Measurements from ENCODE around the gene MAPK12. TPM values are rescaled to one million over a fixed set of nuclear protein-coding genes. Genes with fewer than 3 reads are reported as not detected.

Gene MAPK12
- total and polyA plus RNA-seq, 2 of the 8 experiments (the other 6 are each of a cell fraction or from before 2014, with no cell fraction given): 17.3 to 20.3 TPM

DNA sequence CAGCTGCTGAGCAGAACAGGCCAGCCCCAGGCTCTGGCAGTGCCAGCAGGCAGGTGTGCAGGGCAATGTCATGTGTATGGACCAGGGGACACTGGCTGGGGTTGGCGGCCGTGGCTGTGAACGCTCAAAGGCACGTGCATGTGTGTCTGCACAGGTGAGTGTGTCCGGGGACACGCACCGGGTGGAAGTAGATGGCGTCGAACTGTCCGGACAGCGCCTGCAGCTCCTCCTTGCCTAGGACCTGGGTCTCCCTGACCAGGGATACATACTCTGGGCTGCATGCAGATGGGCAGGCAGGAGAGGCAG lies 11.3 kb downstream of the MAPK12 start (continued):
- TF ChIP-seq SIRT6 (IDR thresholded peaks at IDR 0.05; ENCODE audit: low read length): no peak
- no peak for TF ChIP-seq ZNF274 (IDR thresholded peaks at IDR 0.05; ENCODE audit: borderline replicate concordance, extremely low read depth, low read length)
- no peak for TF ChIP-seq RFX5 (IDR thresholded peaks at IDR 0.05; ENCODE audit: borderline replicate concordance, low read depth, low read length)
- no peak for TF ChIP-seq HDAC6 (IDR thresholded peaks at IDR 0.05; ENCODE audit: low read depth, low read length)

All from H1 (cell line).